Loucy (cell line): ENCODE data around the gene ACBD7.

Experiments used
- EZH2phosphoT487 ChIP-seq: fragments of 200-600 bp; IDR thresholded peaks from 2 replicates; pipeline ENCODE4 v1.6.1; 2018; ENCODE audit warnings: antibody characterized with exemption, mild to moderate bottlenecking, moderate library complexity, borderline replicate concordance
- TF ChIP-seq, protein P1 (sequence below): fragments of 200-600 bp; sonication (generic); conservative IDR thresholded peaks from 2 replicates; pipeline ENCODE4 v1.5.1; 2014; ENCODE audit warnings: mild to moderate bottlenecking, antibody characterized with exemption, low read length

DNA sequence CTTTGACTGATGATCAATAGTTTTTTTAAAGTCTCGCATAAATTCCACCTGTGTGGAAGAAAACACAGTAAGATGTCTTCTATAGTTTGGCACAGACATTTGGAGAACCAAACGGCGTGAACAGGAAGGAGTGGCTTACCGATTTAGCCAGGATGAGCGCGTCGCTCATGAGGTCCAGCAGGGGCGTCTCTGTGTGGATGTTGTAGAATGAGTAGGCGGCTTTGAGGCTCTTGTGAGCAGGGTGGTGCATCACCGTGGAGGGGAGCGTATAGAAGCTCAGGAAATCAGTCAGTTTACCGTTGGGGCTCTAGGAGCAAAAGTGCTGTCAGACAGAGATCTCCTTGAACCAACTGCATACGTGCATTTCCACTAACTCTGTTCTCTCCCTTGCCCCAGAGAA is 24.1 kb upstream of the ACBD7 start:
- TF ChIP-seq, protein P1, sequence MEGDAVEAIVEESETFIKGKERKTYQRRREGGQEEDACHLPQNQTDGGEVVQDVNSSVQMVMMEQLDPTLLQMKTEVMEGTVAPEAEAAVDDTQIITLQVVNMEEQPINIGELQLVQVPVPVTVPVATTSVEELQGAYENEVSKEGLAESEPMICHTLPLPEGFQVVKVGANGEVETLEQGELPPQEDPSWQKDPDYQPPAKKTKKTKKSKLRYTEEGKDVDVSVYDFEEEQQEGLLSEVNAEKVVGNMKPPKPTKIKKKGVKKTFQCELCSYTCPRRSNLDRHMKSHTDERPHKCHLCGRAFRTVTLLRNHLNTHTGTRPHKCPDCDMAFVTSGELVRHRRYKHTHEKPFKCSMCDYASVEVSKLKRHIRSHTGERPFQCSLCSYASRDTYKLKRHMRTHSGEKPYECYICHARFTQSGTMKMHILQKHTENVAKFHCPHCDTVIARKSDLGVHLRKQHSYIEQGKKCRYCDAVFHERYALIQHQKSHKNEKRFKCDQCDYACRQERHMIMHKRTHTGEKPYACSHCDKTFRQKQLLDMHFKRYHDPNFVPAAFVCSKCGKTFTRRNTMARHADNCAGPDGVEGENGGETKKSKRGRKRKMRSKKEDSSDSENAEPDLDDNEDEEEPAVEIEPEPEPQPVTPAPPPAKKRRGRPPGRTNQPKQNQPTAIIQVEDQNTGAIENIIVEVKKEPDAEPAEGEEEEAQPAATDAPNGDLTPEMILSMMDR, result no peak
- no peak for TF ChIP-seq EZH2phosphoT487
